Mesendoderm (in vitro differentiated cells): ENCODE results near the gene ZNF581.

Experiments used
- DNase-seq: peaks from one replicate; pipeline ENCODE4 v3.0.0; 2013
- H2AK5ac ChIP-seq: 2 replicates; pipeline ENCODE4 v1.6.1; 2013; ENCODE audit warnings: low read length, inconsistent platforms
- H2BK120ac ChIP-seq: 2 replicates; pipeline ENCODE4 v1.6.1; 2013; ENCODE audit warnings: low read depth, mild to moderate bottlenecking, low read length, moderate library complexity, mixed read lengths
- H2BK15ac ChIP-seq: replicated peaks from 2 replicates; pipeline ENCODE4 v1.6.1; 2013; ENCODE audit warnings: low read depth, mild to moderate bottlenecking, moderate library complexity
- H2BK5ac ChIP-seq: 2 replicates; pipeline ENCODE4 v1.6.1; 2013; ENCODE audit warnings: low read length, inconsistent platforms
- H3K18ac ChIP-seq: 2 replicates; pipeline ENCODE4 v1.6.1; 2013; ENCODE audit warnings: mild to moderate bottlenecking, low read length, mixed read lengths
- H3K23ac ChIP-seq: one replicate; pipeline ENCODE4 v1.6.1; 2013; ENCODE audit warnings: low read length
- H3K27ac ChIP-seq: 2 replicates; pipeline ENCODE4 v1.5.1; 2013; ENCODE audit warnings: low read depth, mild to moderate bottlenecking, inconsistent platforms, low read length, moderate library complexity
- H3K27me3 ChIP-seq: 2 replicates; pipeline ENCODE4 v1.6.1; 2013; ENCODE audit warnings: low read length, control low read depth, mild to moderate bottlenecking, inconsistent platforms; ENCODE audit not compliant: insufficient read depth, poor library complexity
- H3K36me3 ChIP-seq: 2 replicates; pipeline ENCODE4 v1.6.1; 2013; ENCODE audit warnings: low read length, inconsistent platforms; ENCODE audit not compliant: control insufficient read depth, insufficient read depth
- H3K4ac ChIP-seq: one replicate; pipeline ENCODE4 v1.6.1; 2013; ENCODE audit warnings: low read depth, mild to moderate bottlenecking, low read length, moderate library complexity
- H3K4me1 ChIP-seq: 2 replicates; pipeline ENCODE4 v1.6.1; 2013; ENCODE audit warnings: low read depth, low read length, inconsistent platforms; ENCODE audit not compliant: control insufficient read depth
- H3K4me2 ChIP-seq: 2 replicates; pipeline ENCODE4 v1.6.1; 2013; ENCODE audit warnings: low read length
- H3K4me3 ChIP-seq: 2 replicates; pipeline ENCODE4 v1.5.1; 2013; ENCODE audit warnings: mild to moderate bottlenecking, low read length
- H3K56ac ChIP-seq: one replicate; pipeline ENCODE4 v1.6.1; 2013; ENCODE audit warnings: low read length
- H3K79me1 ChIP-seq: 2 replicates; pipeline ENCODE4 v1.6.1; 2013; ENCODE audit warnings: low read length, inconsistent platforms
- H3K79me2 ChIP-seq: 2 replicates; pipeline ENCODE4 v1.6.1; 2013; ENCODE audit warnings: mild to moderate bottlenecking, low read length; ENCODE audit not compliant: control insufficient read depth, insufficient read depth
- H3K9ac ChIP-seq: 2 replicates; pipeline ENCODE4 v1.6.1; 2013; ENCODE audit warnings: low read length, inconsistent platforms
- H4K5ac ChIP-seq: one replicate; pipeline ENCODE4 v1.6.1; 2013; ENCODE audit warnings: low read length
- H4K8ac ChIP-seq: one replicate; pipeline ENCODE4 v1.6.1; 2013; ENCODE audit warnings: low read depth, mild to moderate bottlenecking, control low read depth, low read length, moderate library complexity
- WGBS: extraction: QIAGEN DNeasy Blood & Tissue Kit; methylation state at CpG from one replicate; pipeline ENCODE4 v1.1.7; 2013; ENCODE audit warnings: low lambda C conversion rate, missing lambda C conversion rate; ENCODE audit not compliant: insufficient coverage; ENCODE audit errors: extremely low coverage; 5-methylcytosine and 5-hydroxymethylcytosine counted together

ZNF581 gene

GRCh38 chr19:55637534-55637933, 5.9 kb upstream of the ZNF581 start:
- Histone ChIP-seq H3K18ac (no peak overlapping the region), H2BK15ac (no peak overlapping the region), H2BK120ac (no peak overlapping the region), H3K36me3 (no peaks in the 10 kb centered on the region), H3K9ac (no peak overlapping the region), H4K8ac (no peak overlapping the region), H3K23ac (no peak overlapping the region), H2AK5ac (no peak overlapping the region), H3K56ac (no peak overlapping the region), H2BK5ac (no peak overlapping the region), H3K79me2 (peaks cover 16% of the 10 kb centered on the region), H3K4ac (no peak overlapping the region), H3K27ac (no peak overlapping the region), H3K4me2 (no peak overlapping the region), H3K4me1 (peaks cover 8% of the 10 kb centered on the region), H4K5ac (no peak overlapping the region), H3K27me3 (no peaks in the 10 kb centered on the region), H3K79me1 (peaks cover 18% of the 10 kb centered on the region), H3K4me3 (no peak overlapping the region)
- no peak for DNase-seq
- WGBS, result no CpG with 5 or more reads among the region's 11 CpGs

- H3K56ac ChIP-seq, result no peak overlapping the region
- no peak overlapping the region for H4K8ac ChIP-seq
- no peak overlapping the region for H4K5ac ChIP-seq
- H3K4me2 ChIP-seq, result no peak overlapping the region
- H3K23ac ChIP-seq, result no peak overlapping the region
- H3K4ac ChIP-seq, result no peak overlapping the region
- H3K18ac ChIP-seq, result no peak overlapping the region
- peaks cover 18% of the 10 kb centered on the region for H3K79me1 ChIP-seq
- no peak overlapping the region for H2BK5ac ChIP-seq
- no peak overlapping the region for H2AK5ac ChIP-seq
- H2BK120ac ChIP-seq, result no peak overlapping the region
- peaks cover 18% of the 10 kb centered on the region for H3K79me2 ChIP-seq
- H3K4me1 ChIP-seq, result peaks cover 8% of the 10 kb centered on the region
- no peak overlapping the region for H2BK15ac ChIP-seq
- WGBS, result no CpG with 5 or more reads among the region's 6 CpGs
- H3K4me3 ChIP-seq, result no peak overlapping the region
- H3K36me3 ChIP-seq, result no peaks in the 10 kb centered on the region
- DNase-seq, result peak; percentile 82
- no peak overlapping the region for H3K9ac ChIP-seq
- H3K27me3 ChIP-seq, result no peaks in the 10 kb centered on the region
- no peak overlapping the region for H3K27ac ChIP-seq
Observed at GRCh38 chr19:55638864-55639359, 4.5 kb upstream of the ZNF581 start.

GRCh38 chr19:55640043-55640576, 3.3 kb upstream of the ZNF581 start:
- no CpG with 5 or more reads among the region's 38 CpGs for WGBS
- Histone ChIP-seq H3K27ac (peak overlapping the region; percentile 39), H2AK5ac (peak overlapping the region; percentile 74), H4K8ac (no peak overlapping the region), H3K9ac (peak overlapping the region; percentile 81), H3K56ac (peak overlapping the region; percentile 95), H2BK120ac (no peak overlapping the region), H3K79me2 (peaks cover 28% of the 10 kb centered on the region), H3K79me1 (peaks cover 21% of the 10 kb centered on the region), H3K4ac (peak overlapping the region; percentile 49), H3K4me1 (peaks cover 8% of the 10 kb centered on the region), H3K18ac (no peak overlapping the region), H2BK15ac (no peak overlapping the region), H3K4me2 (peak overlapping the region; percentile 52), H3K23ac (no peak overlapping the region), H3K36me3 (peaks cover 6% of the 10 kb centered on the region), H4K5ac (no peak overlapping the region), H2BK5ac (no peak overlapping the region), H3K4me3 (no peak overlapping the region), H3K27me3 (no peaks in the 10 kb centered on the region)
- peak; percentile 59 for DNase-seq

GRCh38 chr19:55640577-55641425, 2.6 kb upstream of the ZNF581 start, which contains the start of gene ZNF580:
ZNF580 (plus strand) TSS chr19:55641002; CDS start chr19:55642509, 1,507 bp downstream.
- H4K5ac ChIP-seq, result no peak within 1 kb of the TSS
- peak within 1 kb of the TSS; percentile 89 for H3K4ac ChIP-seq
- no peak within 1 kb of the TSS for H2BK120ac ChIP-seq
- H3K56ac ChIP-seq, result peak within 1 kb of the TSS; percentile 95
- H4K8ac ChIP-seq, result no peak within 1 kb of the TSS
- H3K79me1 ChIP-seq, result peaks cover 19% of the 10 kb centered on the region
- H2BK5ac ChIP-seq, result peak within 1 kb of the TSS; percentile 16
- no peaks in the 10 kb centered on the region for H3K27me3 ChIP-seq
- peak within 1 kb of the TSS; percentile 92 for H2AK5ac ChIP-seq
- peak within 1 kb of the TSS; percentile 95 for H3K18ac ChIP-seq
- H3K4me3 ChIP-seq, result peak within 1 kb of the TSS; percentile 74
- H3K23ac ChIP-seq, result no peak within 1 kb of the TSS
- no CpG with 5 or more reads among the region's 89 CpGs for WGBS
- peak; percentile 82 for DNase-seq
- H3K9ac ChIP-seq, result peak within 1 kb of the TSS; percentile 99
- peak within 1 kb of the TSS; percentile 85 for H3K4me2 ChIP-seq
- H3K4me1 ChIP-seq, result peaks cover 4% of the 10 kb centered on the region
- H3K36me3 ChIP-seq, result peaks cover 7% of the 10 kb centered on the region
- no peak within 1 kb of the TSS for H2BK15ac ChIP-seq
- H3K79me2 ChIP-seq, result peaks cover 27% of the 10 kb centered on the region
- peak within 1 kb of the TSS; percentile 85 for H3K27ac ChIP-seq

- Histone ChIP-seq H3K23ac (no peak overlapping the region), H2BK5ac (peak overlapping the region; percentile 16), H3K18ac (peak overlapping the region; percentile 95), H3K36me3 (peaks cover 7% of the 10 kb centered on the region), H3K56ac (peak overlapping the region; percentile 95), H3K4ac (peak overlapping the region; percentile 89), H2BK15ac (no peak overlapping the region), H3K27ac (peak overlapping the region; percentile 85), H4K5ac (no peak overlapping the region), H3K9ac (peak overlapping the region; percentile 99), H3K27me3 (no peaks in the 10 kb centered on the region), H3K4me3 (peak overlapping the region; percentile 74), H3K4me1 (peaks cover 2% of the 10 kb centered on the region), H3K79me1 (peaks cover 13% of the 10 kb centered on the region), H3K4me2 (peak overlapping the region; percentile 96), H3K79me2 (peaks cover 22% of the 10 kb centered on the region), H2AK5ac (peak overlapping the region; percentile 92), H2BK120ac (no peak overlapping the region), H4K8ac (no peak overlapping the region)
- DNase-seq, result peak; percentile 48
- WGBS, result no CpG with 5 or more reads among the region's 25 CpGs
Observed at GRCh38 chr19:55641426-55642152, 1.9 kb upstream of the ZNF581 start.
